Muscle of leg (tissue), 11 donors: ENCODE results near the gene HMCN2. TPM values are rescaled to one million over a fixed set of nuclear protein-coding genes. Genes with fewer than 3 reads are reported as not detected.

Experiments used
- DNase-seq: peaks from one replicate; pipeline ENCODE4 v3.0.0; 2013
- H3K27ac ChIP-seq: one replicate; pipeline ENCODE4 v1.5.1; 2013; ENCODE audit warnings: mild to moderate bottlenecking, low read length, control low read depth
- H3K27me3 ChIP-seq: one replicate; pipeline ENCODE4 v1.6.1; 2013; ENCODE audit warnings: low read length; ENCODE audit not compliant: control insufficient read depth, insufficient read depth
- H3K36me3 ChIP-seq: one replicate; pipeline ENCODE4 v1.6.1; 2013; ENCODE audit warnings: low read length; ENCODE audit not compliant: control insufficient read depth, insufficient read depth
- H3K4me1 ChIP-seq: one replicate; pipeline ENCODE4 v1.6.1; 2013; ENCODE audit warnings: low read length; ENCODE audit not compliant: control insufficient read depth, insufficient read depth
- H3K4me3 ChIP-seq: one replicate; pipeline ENCODE4 v1.5.1; 2013; ENCODE audit warnings: low read length, control low read depth
- H3K9me3 ChIP-seq: replicated peaks from 2 replicates; pipeline ENCODE4 v1.6.1; 2013; ENCODE audit warnings: low read depth, low read length; ENCODE audit not compliant: control insufficient read depth
- WGBS: methylation state at CpG from one replicate; pipeline ENCODE4 v1.1.5; 2013; ENCODE audit warnings: missing lambda C conversion rate; ENCODE audit not compliant: insufficient coverage; 5-methylcytosine and 5-hydroxymethylcytosine counted together
- polyA plus RNA-seq, 8 donors: library from polyadenylated mRNA; unstranded; fragments of 120-200 nt; gene quantifications; one replicate each; pipeline versions ENCODE4 v1.2.1 to v1.2.3, GENCODE V29; 2013; ENCODE audit warnings: inconsistent platforms in 1 of 8, low replicate concordance in 1 of 8; ENCODE audit not compliant: insufficient read length in 8 of 8, insufficient read depth in 1 of 8
- total RNA-seq: library from RNA; stranded (reverse); fragments of 120-200 nt; gene quantifications from one replicate; pipeline ENCODE4 v1.2.4, GENCODE V29; 2013

The HMCN2 gene
- total and polyA plus RNA-seq, 9 donors: 2.8 to 7.7 (median 4.3) TPM

DNA sequence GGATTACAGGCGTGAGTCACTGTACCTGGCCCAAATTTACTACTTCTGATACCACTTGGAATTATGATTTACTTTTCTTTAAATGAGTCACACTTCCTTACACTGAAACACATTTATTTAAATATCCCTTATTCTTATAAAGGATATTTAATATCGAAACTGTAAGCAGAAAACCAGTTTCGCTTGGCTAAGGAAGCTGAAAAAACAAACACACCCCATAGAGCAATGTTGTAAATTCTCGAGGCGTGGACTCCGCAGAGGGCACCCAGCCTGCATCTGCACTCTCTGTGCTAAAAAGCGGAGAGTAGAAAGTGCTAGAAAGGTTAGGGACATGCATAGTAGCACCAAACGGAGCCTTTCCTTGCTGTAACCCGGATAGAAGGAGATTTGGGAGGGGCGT lies 86.5 kb downstream of the HMCN2 start:
- 77% methylated on average over 6 of the region's 10 CpGs for WGBS
- H3K4me1 ChIP-seq: no peaks in the 10 kb centered on the region
- H3K27me3 ChIP-seq: peaks cover 2% of the 10 kb centered on the region
- H3K4me3 ChIP-seq: no peak overlapping the region
- no peak for DNase-seq
- H3K27ac ChIP-seq: no peak overlapping the region
- no peaks in the 10 kb centered on the region for H3K9me3 ChIP-seq
- no peaks in the 10 kb centered on the region for H3K36me3 ChIP-seq

DNA sequence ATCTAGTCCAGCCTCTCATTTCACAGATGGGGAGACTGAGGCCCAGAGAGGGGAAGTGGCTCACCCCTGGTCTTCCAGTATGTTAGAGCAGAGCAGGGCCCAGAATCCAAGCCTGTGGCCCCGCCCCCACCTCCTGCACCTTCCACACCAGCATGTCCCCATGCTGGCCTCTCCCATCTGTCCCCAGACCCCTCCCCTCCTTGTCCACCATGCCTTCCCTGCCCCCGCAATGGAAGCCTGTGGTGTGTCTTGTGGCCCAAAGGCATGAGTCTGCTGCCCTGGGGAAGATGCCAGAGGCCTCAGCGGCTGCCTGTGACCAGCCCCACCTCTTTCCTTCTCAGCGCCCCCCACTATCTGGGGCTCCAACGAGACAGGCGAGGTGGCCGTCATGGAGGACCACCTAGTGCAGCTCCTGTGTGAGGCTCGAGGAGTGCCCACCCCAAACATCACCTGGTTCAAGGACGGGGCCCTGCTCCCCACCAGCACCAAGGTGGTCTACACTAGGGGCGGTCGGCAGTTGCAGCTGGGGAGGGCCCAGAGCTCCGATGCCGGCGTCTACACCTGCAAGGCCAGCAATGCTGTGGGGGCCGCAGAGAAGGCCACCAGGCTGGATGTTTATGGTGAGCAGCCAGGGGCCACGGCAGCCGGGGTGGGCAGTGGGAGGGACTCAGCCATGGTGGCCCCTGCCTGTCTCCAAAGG lies 87.2 kb downstream of the HMCN2 start:
- Histone ChIP-seq H3K27ac (no peak overlapping the region), H3K4me3 (no peak overlapping the region), H3K9me3 (no peaks in the 10 kb centered on the region), H3K27me3 (peaks cover 2% of the 10 kb centered on the region), H3K36me3 (no peaks in the 10 kb centered on the region), H3K4me1 (no peaks in the 10 kb centered on the region)
- 92% methylated on average over 11 of the region's 17 CpGs for WGBS
- DNase-seq: no peak

DNA sequence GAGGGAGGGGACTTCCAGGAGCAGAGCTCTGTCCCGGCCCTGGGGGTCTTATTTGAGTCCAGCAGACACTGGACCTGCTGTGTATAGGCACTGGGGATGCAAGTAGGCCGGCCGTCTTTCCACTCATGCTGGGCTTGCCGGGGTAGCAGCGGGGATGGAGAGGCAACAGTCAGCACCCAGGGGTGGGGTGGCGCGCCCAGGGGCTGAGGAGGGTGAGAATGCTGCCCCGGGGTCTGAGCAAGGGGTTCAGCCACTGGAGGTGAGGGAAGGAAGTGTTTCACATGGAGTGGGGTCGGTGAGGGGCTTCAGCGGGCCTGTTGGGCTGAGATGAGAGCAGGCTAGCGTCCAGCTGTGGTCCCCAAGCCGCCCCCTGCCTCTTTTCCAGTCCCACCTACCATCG lies 88.8 kb downstream of the HMCN2 start:
- Histone ChIP-seq H3K4me3 (no peak overlapping the region), H3K36me3 (no peaks in the 10 kb centered on the region), H3K27me3 (peaks cover 3% of the 10 kb centered on the region), H3K27ac (no peak overlapping the region), H3K4me1 (no peaks in the 10 kb centered on the region), H3K9me3 (no peaks in the 10 kb centered on the region)
- DNase-seq: no peak
- 86% methylated on average over 10 of the region's 13 CpGs for WGBS

DNA sequence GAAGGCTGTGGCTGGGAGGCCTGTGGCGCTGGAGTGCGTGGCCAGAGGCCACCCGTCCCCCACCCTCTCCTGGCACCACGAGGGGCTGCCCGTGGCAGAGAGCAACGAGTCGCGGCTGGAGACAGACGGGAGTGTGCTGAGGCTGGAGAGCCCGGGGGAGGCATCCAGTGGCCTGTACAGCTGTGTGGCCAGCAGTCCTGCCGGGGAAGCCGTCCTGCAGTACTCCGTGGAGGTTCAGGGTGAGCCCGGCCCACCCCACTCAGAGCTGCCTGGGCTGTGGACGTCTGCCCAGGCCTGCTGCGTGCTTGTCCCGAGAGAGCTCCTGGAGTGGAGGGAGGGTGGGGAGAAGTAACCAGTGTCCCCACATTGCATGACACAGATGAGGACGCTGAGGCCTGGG lies 89.2 kb downstream of the HMCN2 start:
- no peak overlapping the region for H3K4me3 ChIP-seq
- H3K27me3 ChIP-seq: peaks cover 4% of the 10 kb centered on the region
- WGBS: 50% methylated on average over 18 of the region's 18 CpGs
- H3K36me3 ChIP-seq: no peaks in the 10 kb centered on the region
- DNase-seq: no peak
- H3K4me1 ChIP-seq: no peaks in the 10 kb centered on the region
- H3K9me3 ChIP-seq: no peaks in the 10 kb centered on the region
- H3K27ac ChIP-seq: no peak overlapping the region

DNA sequence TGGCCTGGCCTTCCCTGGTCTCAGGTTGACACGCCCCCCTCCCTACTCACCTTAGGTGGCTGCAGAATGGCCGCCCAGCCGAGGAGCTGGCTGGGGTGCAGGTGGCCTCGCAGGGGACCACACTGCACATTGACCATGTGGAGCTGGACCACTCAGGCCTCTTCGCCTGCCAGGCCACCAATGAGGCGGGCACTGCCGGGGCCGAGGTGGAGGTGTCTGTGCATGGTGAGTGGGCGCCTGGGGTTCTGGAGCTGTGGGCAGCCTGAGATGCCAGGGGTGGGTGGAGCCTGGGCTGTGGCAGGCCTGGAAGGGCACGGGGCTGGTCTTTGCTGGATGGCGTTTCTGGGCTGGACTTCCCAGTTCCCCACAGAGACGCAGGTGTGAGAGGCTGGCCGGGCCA lies 90.5 kb downstream of the HMCN2 start:
- H3K9me3 ChIP-seq: no peaks in the 10 kb centered on the region
- H3K27me3 ChIP-seq: peaks cover 4% of the 10 kb centered on the region

DNA sequence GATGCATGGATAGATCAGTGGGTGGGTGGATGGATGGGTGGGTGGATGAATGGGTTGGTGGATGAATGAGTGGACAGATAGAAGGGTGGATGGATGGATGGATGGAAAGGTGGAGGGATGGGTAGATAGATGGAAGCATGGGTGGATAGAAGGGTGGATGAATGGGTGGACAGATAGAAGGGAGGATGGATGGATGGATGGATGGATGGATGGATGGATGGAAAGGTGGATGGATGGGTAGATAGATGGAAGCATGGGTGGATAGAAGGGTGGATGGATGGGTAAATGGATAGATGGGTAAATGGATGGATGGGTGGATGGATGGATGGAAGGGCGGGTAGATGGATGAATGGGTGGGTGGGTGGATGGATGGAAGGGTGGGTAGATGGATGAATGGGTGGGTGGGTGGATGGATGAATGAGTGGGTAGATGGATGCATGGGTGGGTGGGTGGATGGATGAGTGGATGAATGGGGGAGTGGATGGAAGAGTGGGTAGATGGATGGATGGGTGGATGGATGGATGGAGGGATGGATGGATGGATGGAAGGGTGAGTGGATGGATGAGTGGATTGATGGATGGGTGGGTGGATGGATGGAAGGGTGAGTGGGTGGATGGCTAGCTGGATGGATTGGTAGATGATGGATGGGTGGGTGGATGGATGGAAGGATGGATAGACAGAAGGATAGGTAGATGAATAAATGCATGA lies 91.5 kb downstream of the HMCN2 start:
- H3K27me3 ChIP-seq: peaks cover 4% of the 10 kb centered on the region
- H3K27ac ChIP-seq: no peak overlapping the region
- H3K4me3 ChIP-seq: no peak overlapping the region
- no peaks in the 10 kb centered on the region for H3K36me3 ChIP-seq
- DNase-seq: no peak
- no peaks in the 10 kb centered on the region for H3K9me3 ChIP-seq
- no peaks in the 10 kb centered on the region for H3K4me1 ChIP-seq
- 100% methylated on average over 1 of the region's 1 CpG for whole genome bisulfite sequencing

More for the DNA sequence above, 90.5 kb downstream of the HMCN2 start:
- no peak overlapping the region for H3K4me3 ChIP-seq
- DNase-seq: no peak
- H3K27ac ChIP-seq: no peak overlapping the region
- H3K4me1 ChIP-seq: no peaks in the 10 kb centered on the region
- 72% methylated on average over 10 of the region's 13 CpGs for WGBS
- no peaks in the 10 kb centered on the region for H3K36me3 ChIP-seq

DNA sequence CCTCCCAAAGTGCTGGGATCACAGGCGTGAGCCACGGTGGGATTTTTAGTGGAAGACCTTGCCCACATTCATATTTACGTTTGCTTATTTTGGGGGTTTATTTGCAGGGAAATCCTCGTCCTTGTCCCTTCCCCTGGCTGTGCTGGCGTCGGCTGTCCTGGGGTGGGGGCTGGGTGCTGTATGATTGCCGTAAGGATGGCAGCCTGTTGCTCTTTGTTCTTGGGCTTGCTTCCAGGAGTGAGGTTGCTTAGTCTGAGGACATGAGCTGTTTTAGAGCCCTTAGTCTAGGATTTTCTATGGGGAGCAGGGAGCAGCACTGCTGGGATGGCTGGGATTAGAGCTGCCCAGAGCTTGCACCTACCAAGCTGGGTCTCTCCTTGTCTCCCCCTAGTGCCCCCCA lies 93.4 kb downstream of the HMCN2 start:
- WGBS: 33% methylated on average over 1 of the region's 7 CpGs
- no peak for DNase-seq
- Histone ChIP-seq H3K27me3 (peaks cover 4% of the 10 kb centered on the region), H3K27ac (no peak overlapping the region), H3K9me3 (no peaks in the 10 kb centered on the region), H3K36me3 (no peaks in the 10 kb centered on the region), H3K4me3 (no peak overlapping the region), H3K4me1 (no peaks in the 10 kb centered on the region)

DNA sequence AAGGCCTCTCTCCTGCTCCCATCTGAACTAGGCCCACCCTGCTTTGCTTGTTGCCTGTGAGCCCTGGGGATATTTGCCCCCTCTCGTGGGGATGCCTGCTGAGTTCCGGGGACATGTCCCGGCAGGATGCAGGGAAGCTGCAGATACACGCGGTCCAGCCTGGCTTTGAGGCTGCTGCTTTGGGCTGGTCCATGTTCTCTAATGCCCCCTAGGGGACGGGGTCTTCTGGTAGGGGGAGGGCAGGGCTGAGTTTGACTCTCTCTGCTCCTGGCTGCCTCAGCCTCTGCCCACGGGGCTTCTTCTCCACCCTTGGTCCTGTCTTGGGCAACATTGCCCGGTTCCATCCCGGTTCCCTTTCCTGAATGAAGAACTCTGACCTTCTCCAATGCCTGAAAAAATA lies 94.3 kb downstream of the HMCN2 start:
- Histone ChIP-seq H3K4me3 (no peak overlapping the region), H3K27me3 (peaks cover 4% of the 10 kb centered on the region), H3K27ac (no peak overlapping the region), H3K9me3 (no peaks in the 10 kb centered on the region), H3K4me1 (no peaks in the 10 kb centered on the region), H3K36me3 (no peaks in the 10 kb centered on the region)
- 61% methylated on average over 9 of the region's 9 CpGs for WGBS
- no peak for DNase-seq

DNA sequence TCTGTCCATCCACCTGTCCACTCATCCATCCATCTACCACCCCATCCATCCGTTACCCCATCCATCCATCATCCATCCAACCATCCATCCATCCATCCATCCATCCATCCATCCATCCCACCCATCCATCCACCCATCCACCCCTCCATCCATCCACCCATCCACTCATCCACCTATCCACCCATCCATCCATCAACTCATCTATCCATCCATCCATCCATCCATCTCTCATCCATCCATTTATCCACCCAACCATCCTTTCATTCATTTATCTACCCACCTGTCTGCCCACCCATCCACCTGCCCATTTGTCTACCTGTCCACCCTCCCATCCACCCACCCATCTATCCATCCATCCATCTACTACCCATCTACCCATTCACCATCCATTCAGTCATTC lies 95.1 kb downstream of the HMCN2 start:
- WGBS: 90% methylated on average over 1 of the region's 1 CpG
- no peak for DNase-seq

DNA sequence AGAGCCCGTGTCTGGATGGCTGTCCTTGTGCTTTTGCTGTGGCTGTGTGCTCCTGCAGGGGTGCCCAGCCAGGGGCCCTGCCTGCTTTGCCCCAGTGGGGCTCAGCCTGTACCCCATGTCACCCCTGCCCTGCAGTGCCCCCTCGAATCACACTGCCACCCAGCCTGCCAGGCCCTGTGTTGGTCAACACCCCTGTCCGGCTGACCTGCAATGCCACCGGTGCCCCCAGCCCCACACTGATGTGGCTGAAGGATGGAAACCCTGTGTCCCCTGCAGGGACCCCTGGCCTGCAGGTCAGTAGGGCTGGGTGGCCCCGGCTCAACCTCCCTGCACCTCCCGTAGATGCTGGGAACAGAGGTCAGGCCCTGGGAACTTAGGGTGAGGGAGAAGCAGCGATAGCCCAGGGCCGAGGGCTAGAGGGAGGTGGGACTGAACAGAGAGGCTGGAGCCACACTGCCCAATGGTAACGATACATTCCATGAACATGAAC lies 96.4 kb downstream of the HMCN2 start:
- Histone ChIP-seq H3K36me3 (no peaks in the 10 kb centered on the region), H3K27me3 (peaks cover 4% of the 10 kb centered on the region), H3K27ac (no peak overlapping the region), H3K9me3 (no peaks in the 10 kb centered on the region), H3K4me3 (no peak overlapping the region), H3K4me1 (no peaks in the 10 kb centered on the region)
- WGBS: 82% methylated on average over 5 of the region's 9 CpGs
- DNase-seq: no peak

More for the DNA sequence above, 95.1 kb downstream of the HMCN2 start:
- Histone ChIP-seq H3K27me3 (peaks cover 4% of the 10 kb centered on the region), H3K27ac (no peak overlapping the region), H3K36me3 (no peaks in the 10 kb centered on the region), H3K9me3 (no peaks in the 10 kb centered on the region), H3K4me1 (no peaks in the 10 kb centered on the region), H3K4me3 (no peak overlapping the region)
